Camera-type eye (tissue), 1 donor: ENCODE data around the gene GRSF1. TPM values are rescaled to one million over a fixed set of nuclear protein-coding genes. Genes with fewer than 3 reads are reported as not detected.

ENCODE experiments used
- total RNA-seq: library from RNA; depleted of rRNA; stranded (reverse); fragments of >200 nt; gene quantifications from one replicate; pipeline ENCODE4 v1.2.3, GENCODE V29; 2014

Gene GRSF1
- total RNA-seq, result 80.8 TPM

GRCh38 chr4:70839589-70840093 lies at the start of gene GRSF1:
Gene GRSF1 (minus strand): TSS chr4:70839890. CDS start chr4:70839827, 63 bp downstream.

Other genes starting within 250 kb of the GRSF1 start
- gene AMBN, start 247.6 kb downstream of the GRSF1 start, total RNA-seq, result not detected
- gene ENAM, start 211.1 kb downstream of the GRSF1 start, total RNA-seq, result 0.27 TPM
- gene JCHAIN, start 173.4 kb downstream of the GRSF1 start, total RNA-seq, result 3.0 TPM
- 24.6 TPM for gene UTP3, start 151.4 kb downstream of the GRSF1 start, total RNA-seq
- 183 TPM for gene RUFY3, start 117.9 kb downstream of the GRSF1 start, total RNA-seq
- gene MOB1B, start 62.5 kb upstream of the GRSF1 start, total RNA-seq, result 45.1 TPM
- gene DCK, start 153.8 kb upstream of the GRSF1 start, total RNA-seq, result 37.0 TPM